ENCODE results near the gene PKD1L1. TPM values are rescaled to one million over a fixed set of nuclear protein-coding genes. Genes with fewer than 3 reads are reported as not detected.

Gene PKD1L1
- total RNA-seq, 1 experiment from 2014 or later: 0.07 TPM

GRCh38 chr7:47881256-47881655 lies 67.0 kb downstream of the PKD1L1 start:
- Mint-ChIP-seq H3K36me3 (no peaks in the 10 kb centered on the region), H3K4me3 (no peak overlapping the region), H3K27me3 (ENCODE audit: low read depth) (no peaks in the 10 kb centered on the region), H3K27ac (no peak overlapping the region), H3K4me1 (peaks cover 7% of the 10 kb centered on the region), H3K9me3 (no peaks in the 10 kb centered on the region)
- ATAC-seq: no peak
- no peak for TF ChIP-seq ATF1 (CRISPR knock-in tag; IDR thresholded peaks at IDR 0.05)
- no peak for TF ChIP-seq MLX (CRISPR knock-in tag; IDR thresholded peaks at IDR 0.05)
- no peak for TF ChIP-seq TEAD1 (CRISPR knock-in tag; IDR thresholded peaks at IDR 0.05)
- TF ChIP-seq ZNF396 (CRISPR knock-in tag; IDR thresholded peaks at IDR 0.05; ENCODE audit: borderline replicate concordance): no peak
- no peak for TF ChIP-seq ETV6 (CRISPR knock-in tag; IDR thresholded peaks at IDR 0.05)
- no peak for TF ChIP-seq IRF1 (CRISPR knock-in tag; IDR thresholded peaks at IDR 0.05)
- no peak for TF ChIP-seq E2F1 (CRISPR knock-in tag; IDR thresholded peaks at IDR 0.05)
- TF ChIP-seq ZNF423 (CRISPR knock-in tag; IDR thresholded peaks at IDR 0.05): no peak
- TF ChIP-seq EMX1 (CRISPR knock-in tag; IDR thresholded peaks at IDR 0.05): no peak
- TF ChIP-seq SMAD3 (CRISPR knock-in tag; IDR thresholded peaks at IDR 0.05; ENCODE audit: borderline replicate concordance): no peak
- TF ChIP-seq ZBTB43 (CRISPR knock-in tag; IDR thresholded peaks at IDR 0.05): no peak
- no peak for TF ChIP-seq ZBTB21 (CRISPR knock-in tag; IDR thresholded peaks at IDR 0.05; ENCODE audit: borderline replicate concordance)
- no peak for TF ChIP-seq FOXJ3 (CRISPR knock-in tag; IDR thresholded peaks at IDR 0.05; ENCODE audit: borderline replicate concordance)
- TF ChIP-seq ZNF121 (CRISPR knock-in tag; IDR thresholded peaks at IDR 0.05): no peak
- TF ChIP-seq NR2C2 (CRISPR knock-in tag; IDR thresholded peaks at IDR 0.05): no peak
- no peak for TF ChIP-seq USF1 (CRISPR knock-in tag; IDR thresholded peaks at IDR 0.05)
- no peak for TF ChIP-seq ERG (CRISPR knock-in tag; IDR thresholded peaks at IDR 0.05)
- DNase-seq (ENCODE audit: low spot score): no peak
- ChIA-PET CTCF (interaction anchor here (1.2 kb wide), 1 partner anchor 15 kb away, joined by 4 read pairs; no protein-coding TSS in a partner anchor), POLR2A (no interaction called here)

GRCh38 chr7:47878662-47879061 lies 69.6 kb downstream of the PKD1L1 start:
- Mint-ChIP-seq H3K4me3 (no peak overlapping the region), H3K27me3 (ENCODE audit: low read depth) (no peaks in the 10 kb centered on the region), H3K36me3 (no peaks in the 10 kb centered on the region), H3K4me1 (peaks cover 7% of the 10 kb centered on the region), H3K27ac (no peak overlapping the region), H3K9me3 (no peaks in the 10 kb centered on the region)
- ATAC-seq: no peak
- ChIA-PET POLR2A (no interaction called here), CTCF (no interaction called here)
- DNase-seq (ENCODE audit: low spot score): no peak
- TF ChIP-seq USF1 (CRISPR knock-in tag; IDR thresholded peaks at IDR 0.05) (no peak), ZNF532 (CRISPR knock-in tag; IDR thresholded peaks at IDR 0.05; ENCODE audit: borderline replicate concordance) (no peak), IRF1 (CRISPR knock-in tag; IDR thresholded peaks at IDR 0.05) (no peak), SP1 (CRISPR knock-in tag; conservative IDR thresholded peaks at IDR 0.05) (no peak), PREB (CRISPR knock-in tag; IDR thresholded peaks at IDR 0.05; ENCODE audit: borderline replicate concordance) (no peak), FOXP1 (CRISPR knock-in tag; IDR thresholded peaks at IDR 0.05; ENCODE audit: borderline replicate concordance) (no peak), SMAD3 (CRISPR knock-in tag; IDR thresholded peaks at IDR 0.05; ENCODE audit: borderline replicate concordance) (no peak)
